OCI-LY3 (cell line): ENCODE data around the gene A3GALT2.

ENCODE experiments used
- H2AFZ ChIP-seq: fragments of 200-600, 300-600 bp; shearing (Covaris generic); 2 replicates; pipeline ENCODE4 v1.6.0; 2014; ENCODE audit warnings: antibody characterized with exemption, low read depth, low read length
- H3K27ac ChIP-seq: fragments of 200-600, 300-600 bp; sonication (generic); 2 replicates; pipeline ENCODE4 v1.5.1; 2014; ENCODE audit warnings: mild to moderate bottlenecking, low read length, moderate library complexity, mixed read lengths
- H3K27me3 ChIP-seq: fragments of 200-600, 300-600 bp; sonication (generic); 2 replicates; pipeline ENCODE4 v1.6.1; 2014; ENCODE audit warnings: low read depth, low read length, mixed read lengths
- H3K36me3 ChIP-seq: fragments of 200-600, 300-600 bp; sonication (generic); replicated peaks from 2 replicates; pipeline ENCODE3; 2014; ENCODE audit warnings: low read depth, low read length, mixed read lengths
- H3K4me1 ChIP-seq: fragments of 300-600, 200-600 bp; sonication (generic); 2 replicates; pipeline ENCODE4 v1.6.1; 2014; ENCODE audit warnings: low read length, mixed read lengths
- H3K4me2 ChIP-seq: fragments of 200-600, 300-600 bp; sonication (generic); 2 replicates; pipeline ENCODE4 v1.6.1; 2014; ENCODE audit warnings: low read length, mixed read lengths
- H3K4me3 ChIP-seq: fragments of 300-600, 200-600 bp; sonication (generic); 2 replicates; pipeline ENCODE4 v1.5.1; 2014; ENCODE audit warnings: antibody characterized with exemption, mild to moderate bottlenecking, low read length, moderate library complexity
- H3K79me2 ChIP-seq: fragments of 300-600, 200-600 bp; shearing (Covaris generic); 2 replicates; pipeline ENCODE4 v1.6.1; 2014; ENCODE audit warnings: mild to moderate bottlenecking, low read length, mixed read lengths
- H3K9ac ChIP-seq: fragments of 300-600, 200-600 bp; shearing (Covaris generic); 2 replicates; pipeline ENCODE4 v1.6.0; 2014; ENCODE audit warnings: mild to moderate bottlenecking, low read length, moderate library complexity
- H3K9me3 ChIP-seq: fragments of 200-600, 300-600 bp; shearing (Covaris generic); 2 replicates; pipeline ENCODE4 v1.6.1; 2014; ENCODE audit warnings: low read length, mixed read lengths; ENCODE audit not compliant: insufficient read depth
- H4K20me1 ChIP-seq: fragments of 200-600, 300-600 bp; sonication (generic); 2 replicates; pipeline ENCODE4 v1.6.1; 2016; ENCODE audit warnings: low read length, mixed read lengths; ENCODE audit not compliant: insufficient read depth
- CTCF ChIP-seq: fragments of 200-600, 300-600 bp; sonication (generic); IDR thresholded peaks from 2 replicates; pipeline ENCODE4 v1.5.1; 2014; ENCODE audit warnings: antibody characterized with exemption, low read length, low read depth
- EZH2phosphoT487 ChIP-seq: fragments of 200-600 bp; shearing (Covaris generic); IDR thresholded peaks from 2 replicates; pipeline ENCODE4 v1.6.1; 2018; ENCODE audit warnings: antibody characterized with exemption, mixed run types, low read depth

A3GALT2 gene

GRCh38 chr1:33289858-33290154, 31.1 kb downstream of the A3GALT2 start:
- Histone ChIP-seq H3K79me2 (no peaks in the 10 kb centered on the region), H2AFZ (no peak overlapping the region), H3K4me3 (no peak overlapping the region), H3K36me3 (no peaks in the 10 kb centered on the region), H3K4me2 (no peak overlapping the region), H3K4me1 (no peaks in the 10 kb centered on the region), H3K9ac (no peak overlapping the region), H3K27me3 (no peaks in the 10 kb centered on the region), H3K27ac (no peak overlapping the region), H3K9me3 (no peaks in the 10 kb centered on the region), H4K20me1 (no peaks in the 10 kb centered on the region)
- no peak for TF ChIP-seq CTCF
- TF ChIP-seq EZH2phosphoT487 = no peak

- H3K4me2 ChIP-seq = no peak overlapping the region
- no peaks in the 10 kb centered on the region for H3K79me2 ChIP-seq
- H3K9me3 ChIP-seq = no peaks in the 10 kb centered on the region
- no peaks in the 10 kb centered on the region for H3K36me3 ChIP-seq
- H4K20me1 ChIP-seq = no peaks in the 10 kb centered on the region
- no peak overlapping the region for H3K4me3 ChIP-seq
- H3K27ac ChIP-seq = no peak overlapping the region
- no peak overlapping the region for H3K9ac ChIP-seq
- H2AFZ ChIP-seq = no peak overlapping the region
- H3K4me1 ChIP-seq = no peaks in the 10 kb centered on the region
- TF ChIP-seq CTCF (no peak), EZH2phosphoT487 (no peak)
- no peaks in the 10 kb centered on the region for H3K27me3 ChIP-seq
Observed at GRCh38 chr1:33288976-33289857, 31.7 kb downstream of the A3GALT2 start.

- Histone ChIP-seq H3K27ac (no peak overlapping the region), H3K79me2 (no peaks in the 10 kb centered on the region), H3K9me3 (no peaks in the 10 kb centered on the region), H3K4me1 (no peaks in the 10 kb centered on the region), H2AFZ (no peak overlapping the region), H3K27me3 (no peaks in the 10 kb centered on the region), H3K9ac (no peak overlapping the region), H3K4me3 (no peak overlapping the region), H4K20me1 (no peaks in the 10 kb centered on the region), H3K36me3 (no peaks in the 10 kb centered on the region), H3K4me2 (no peak overlapping the region)
- no peak for TF ChIP-seq EZH2phosphoT487
Observed at GRCh38 chr1:33287317-33287716, 33.6 kb downstream of the A3GALT2 start.

- Histone ChIP-seq H3K9me3 (no peaks in the 10 kb centered on the region), H3K36me3 (peaks cover 3% of the 10 kb centered on the region), H4K20me1 (no peaks in the 10 kb centered on the region), H3K27ac (no peak overlapping the region), H2AFZ (no peak overlapping the region), H3K4me2 (no peak overlapping the region), H3K4me1 (no peaks in the 10 kb centered on the region), H3K79me2 (no peaks in the 10 kb centered on the region), H3K9ac (no peak overlapping the region), H3K4me3 (no peak overlapping the region), H3K27me3 (no peaks in the 10 kb centered on the region)
- TF ChIP-seq EZH2phosphoT487 (no peak), CTCF (no peak)
Observed at GRCh38 chr1:33286451-33287185, 34.3 kb downstream of the A3GALT2 start.
